ENCODE measurements around the gene NT5E. TPM values are rescaled to one million over a fixed set of nuclear protein-coding genes. Genes with fewer than 3 reads are reported as not detected.
"Not testable (repeated sequence)": the region's sequence is repeated elsewhere in the genome, so short reads cannot be mapped to it uniquely, and the experiment has no call there.

NT5E gene
- total RNA-seq, 2 donors from 2014 or later, result 0.93 to 0.97 TPM

DNA sequence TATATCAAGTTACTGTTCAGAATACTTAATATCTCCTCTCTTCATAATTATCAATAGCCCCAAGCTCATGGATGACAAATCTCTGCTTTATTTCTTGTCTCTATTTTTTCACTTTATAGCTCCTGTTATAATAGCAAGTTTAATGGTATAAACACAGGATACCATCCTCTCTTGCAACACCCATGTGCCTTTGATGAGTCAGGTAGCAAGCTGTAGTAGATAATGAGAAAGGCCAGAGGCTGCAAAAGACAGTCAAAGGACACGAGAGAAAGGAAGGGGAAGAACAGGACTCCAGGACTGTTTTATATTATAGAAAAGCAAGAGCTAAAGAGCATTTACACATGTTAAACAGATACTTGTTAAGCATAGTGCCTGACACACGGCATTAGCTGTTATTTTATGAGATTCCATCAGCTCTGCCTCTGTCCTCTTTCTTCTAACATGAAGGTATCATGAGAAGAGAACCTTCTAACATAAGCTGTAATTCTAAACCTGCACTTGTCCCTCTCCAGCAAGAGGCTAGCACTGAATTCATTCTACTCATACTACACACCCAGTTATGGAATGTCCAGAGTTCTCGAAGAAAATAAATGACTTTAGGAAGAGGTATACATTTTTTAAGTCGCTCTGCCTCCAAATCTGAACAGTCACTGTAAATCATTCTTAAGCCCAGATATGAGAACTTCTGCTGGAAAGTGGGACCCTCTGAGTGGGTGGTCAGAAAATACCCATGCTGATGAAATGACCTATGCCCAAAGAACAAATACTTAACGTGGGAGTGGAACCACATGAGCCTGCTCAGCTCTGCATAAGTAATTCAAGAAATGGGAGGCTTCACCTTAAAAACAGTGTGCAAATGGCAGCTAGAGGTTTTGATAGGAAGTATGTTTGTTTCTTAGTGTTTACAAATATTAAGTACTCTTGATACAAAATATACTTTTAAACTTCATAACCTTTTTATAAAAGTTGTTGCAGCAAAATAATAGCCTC is 45.0 kb downstream of the NT5E start:
- H3K27ac Mint-ChIP-seq, result no peak overlapping the region

DNA sequence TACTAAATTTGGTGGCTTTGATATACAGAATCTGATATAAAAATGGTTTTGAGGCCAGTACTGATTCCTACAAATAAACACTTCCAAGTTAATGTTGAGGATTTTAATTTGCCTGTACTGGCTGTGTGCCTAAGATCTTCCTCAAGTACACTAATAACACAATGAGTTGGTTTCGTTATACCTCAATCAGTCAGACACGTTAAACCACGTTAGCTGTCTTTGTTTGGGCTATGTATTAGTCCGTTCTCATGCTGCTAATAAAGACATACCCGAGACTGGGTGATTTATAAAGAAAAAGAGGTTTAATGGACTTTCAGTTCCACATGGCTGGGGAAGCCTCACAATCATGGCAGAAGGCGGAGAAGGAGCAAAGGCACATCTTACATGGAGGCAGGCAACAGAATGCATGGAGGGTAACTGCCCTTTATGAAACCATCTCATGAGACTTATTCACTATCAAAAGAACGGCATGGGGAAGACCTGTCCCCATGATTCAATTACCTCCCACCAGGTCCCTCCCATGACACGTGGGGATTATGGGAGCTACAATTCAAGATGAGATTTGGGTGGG is 46.2 kb downstream of the NT5E start:
- DNase-seq (ENCODE audit: low spot score in 2 of 2) (no peak), ATAC-seq (peak in 1 of 2 donors; percentile 67)
- Mint-ChIP-seq H3K9me3 (peaks cover 10 to 17% of the 10 kb centered on the region in 2 donors), H3K27ac (no peak overlapping the region), H3K36me3 (peaks cover 10 to 24% of the 10 kb centered on the region in 2 donors)

More for the DNA sequence above, 45.0 kb downstream of the NT5E start:
- H3K9me3 Mint-ChIP-seq, result peaks cover 10 to 17% of the 10 kb centered on the region in 2 donors
- ATAC-seq (no peak), DNase-seq (ENCODE audit: low spot score in 2 of 2) (no peak)
- H3K36me3 Mint-ChIP-seq, result peaks cover 10 to 24% of the 10 kb centered on the region in 2 donors

DNA sequence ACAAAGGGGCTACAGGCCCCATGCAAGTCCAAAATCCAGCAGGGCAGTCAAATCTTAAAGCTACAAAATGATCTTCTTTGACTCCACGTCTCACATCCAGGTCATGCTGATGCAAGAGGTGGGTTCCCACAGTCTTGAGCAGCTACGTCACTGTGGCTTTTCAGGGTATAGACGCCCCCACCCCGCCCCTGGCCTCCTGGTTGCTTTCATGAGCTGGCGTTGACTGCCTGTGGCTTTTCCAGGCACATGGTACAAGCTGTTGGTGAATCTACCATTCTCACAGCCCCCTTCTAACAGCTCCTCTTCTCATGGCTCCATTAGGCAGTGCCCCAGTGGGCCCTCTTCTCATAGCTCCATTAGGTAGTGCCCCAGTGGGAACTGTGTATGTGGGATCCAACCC is 47.0 kb downstream of the NT5E start:
- H3K27ac Mint-ChIP-seq, result no peak overlapping the region
- DNase-seq (ENCODE audit: low spot score in 2 of 2), result no peak
- no peak for ATAC-seq

DNA sequence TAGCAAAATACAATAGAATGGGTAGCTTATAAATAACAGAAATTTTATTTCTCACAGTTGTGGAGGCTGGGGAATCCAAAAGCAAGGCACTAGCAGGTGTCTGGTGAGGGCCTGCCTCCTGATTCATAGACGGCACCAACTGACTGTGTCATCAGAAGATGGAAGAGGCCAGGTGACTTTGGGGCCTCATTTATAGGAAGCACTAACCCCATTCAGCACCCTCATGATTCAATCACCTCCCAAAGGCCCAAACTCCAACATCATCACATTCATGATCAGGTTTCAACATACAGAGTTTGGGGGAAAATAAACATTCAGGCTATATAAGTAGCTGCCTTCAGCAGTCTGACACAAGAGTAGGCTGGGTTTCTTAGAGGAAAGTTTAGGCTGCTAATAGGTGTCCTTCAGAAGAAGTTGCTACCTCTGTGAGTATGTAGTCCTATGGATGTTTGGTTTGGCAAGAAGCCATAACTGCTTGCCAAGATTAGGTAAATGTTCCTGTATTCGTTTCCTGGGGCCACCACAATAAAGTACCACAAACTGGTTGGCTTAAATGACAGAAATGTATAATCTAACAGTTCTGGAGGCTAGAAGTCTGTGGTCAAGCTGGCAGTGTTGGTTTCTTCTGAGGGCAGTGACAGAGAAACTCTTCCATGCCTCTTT is 48.8 kb downstream of the NT5E start:
- H3K27ac Mint-ChIP-seq, result no peak overlapping the region
- peaks cover 10 to 24% of the 10 kb centered on the region in 2 donors for H3K36me3 Mint-ChIP-seq
- DNase-seq (ENCODE audit: low spot score in 2 of 2) (no peak), ATAC-seq (peak in 1 of 2 donors; percentile 37)
- H3K9me3 Mint-ChIP-seq, result peaks cover 10 to 17% of the 10 kb centered on the region in 2 donors

More for the DNA sequence above, 47.0 kb downstream of the NT5E start:
- Mint-ChIP-seq H3K36me3 (peaks cover 10 to 24% of the 10 kb centered on the region in 2 donors), H3K9me3 (peaks cover 10 to 17% of the 10 kb centered on the region in 2 donors)

DNA sequence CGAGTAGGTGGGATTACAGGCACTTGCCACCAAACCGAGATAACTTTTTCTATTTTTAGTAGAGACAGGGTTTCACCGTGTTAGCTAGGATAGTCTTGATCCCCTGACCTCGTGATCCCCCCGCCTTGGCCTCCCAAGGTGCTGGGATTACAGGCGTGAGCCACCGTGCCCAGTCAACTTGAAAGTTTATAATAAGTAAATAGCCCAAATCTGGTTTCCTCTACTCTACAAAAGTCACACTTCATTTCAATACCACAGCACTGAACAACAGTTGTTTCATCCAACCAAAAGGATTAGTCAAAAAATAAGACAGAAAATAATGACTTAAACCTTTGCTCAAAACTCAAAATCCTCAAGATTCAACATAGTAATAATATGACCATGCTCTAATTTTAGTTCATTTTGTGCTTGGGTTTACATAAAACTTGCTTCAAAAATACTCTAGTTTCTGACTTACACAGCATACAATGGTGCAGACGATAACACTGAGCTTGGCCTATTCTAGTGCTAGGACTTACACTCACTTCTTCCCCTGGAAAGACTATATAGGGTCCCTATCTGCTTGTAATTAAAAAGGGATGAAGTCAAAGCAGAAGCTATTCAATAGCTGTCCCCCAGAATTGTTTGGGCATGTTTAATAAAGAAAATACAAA is 56.7 kb downstream of the NT5E start:
- ATAC-seq, result peak; percentile 48 to 90
- Mint-ChIP-seq H3K36me3 (peaks cover 3 to 8% of the 10 kb centered on the region in 2 donors), H3K27ac (peak overlapping the region in 1 of 2 donors; percentile 72), H3K9me3 (no peaks in the 10 kb centered on the region)
- peak in 1 of 2 donors; percentile 27 for DNase-seq (ENCODE audit: low spot score in 2 of 2)

DNA sequence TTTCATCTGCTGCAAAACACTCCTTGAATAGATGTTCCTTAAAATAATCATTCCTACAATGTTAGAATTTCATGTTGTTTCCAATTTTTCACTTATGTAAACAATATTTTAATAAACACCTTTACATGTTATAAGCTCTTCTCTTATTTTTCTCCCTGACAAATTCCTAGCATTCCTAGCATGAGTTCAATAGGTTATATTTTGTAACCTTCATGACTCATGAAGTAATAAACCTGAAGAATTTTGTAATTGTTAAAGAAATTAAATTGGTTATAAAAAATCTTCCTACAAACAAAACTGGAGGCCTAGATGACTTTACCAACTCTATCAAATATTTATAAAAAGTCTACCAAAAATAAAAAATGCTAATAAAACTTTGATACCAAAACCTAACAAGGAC is 66.3 kb downstream of the NT5E start:
- H3K36me3 Mint-ChIP-seq, result peaks cover 21 to 22% of the 10 kb centered on the region in 2 donors
- H3K27ac Mint-ChIP-seq, result no peak overlapping the region
- ATAC-seq, result no peak

DNA sequence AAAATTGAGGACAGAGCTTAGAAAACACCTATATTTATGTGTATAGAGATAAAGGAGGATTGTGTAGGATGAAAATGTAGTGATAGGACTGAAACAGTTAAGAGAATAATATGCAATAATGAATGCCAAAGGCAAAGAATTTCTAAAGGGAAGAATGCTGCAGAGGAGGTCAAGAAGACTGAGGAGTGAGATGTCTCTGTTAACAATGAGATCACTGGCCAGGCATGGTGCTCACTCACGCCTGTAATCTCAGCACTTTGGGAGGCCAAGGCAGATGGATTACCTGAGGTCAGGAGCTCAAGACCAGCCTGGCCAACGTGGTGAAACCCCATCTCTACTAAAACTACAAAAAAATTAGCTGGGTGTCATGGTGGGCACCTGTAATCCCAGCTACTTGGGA is 74.4 kb downstream of the NT5E start:
- peak overlapping the region in 1 of 2 donors; percentile 3 for H3K27ac Mint-ChIP-seq
- H3K9me3 Mint-ChIP-seq; ATAC-seq; DNase-seq (ENCODE audit: low spot score in 2 of 2): not testable (repeated sequence)
- peaks cover 8 to 23% of the 10 kb centered on the region in 2 donors for H3K36me3 Mint-ChIP-seq

More for the DNA sequence above, 66.3 kb downstream of the NT5E start:
- no peaks in the 10 kb centered on the region for H3K9me3 Mint-ChIP-seq
- DNase-seq (ENCODE audit: low spot score in 2 of 2), result no peak

DNA sequence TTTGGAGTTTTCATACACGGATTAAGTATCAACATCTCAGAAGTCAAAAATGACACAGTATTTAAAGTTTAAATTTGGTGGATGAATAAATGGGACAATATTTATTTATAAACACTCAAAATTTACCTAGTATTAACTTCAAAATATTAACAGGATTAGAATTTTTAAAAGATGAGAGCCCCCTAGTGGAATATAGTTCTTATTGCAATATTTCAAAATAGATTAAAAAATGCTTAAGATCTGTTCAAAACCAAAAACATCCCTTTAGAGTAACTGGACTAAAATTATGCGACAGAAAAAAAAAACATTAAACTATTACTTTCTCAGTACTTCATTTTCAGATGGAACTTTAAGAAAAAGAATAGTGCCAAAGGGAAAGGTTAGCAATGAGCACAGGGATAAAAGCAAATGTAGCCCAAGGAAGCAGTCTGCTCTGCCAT is 87.2 kb downstream of the NT5E start:
- no peak for ATAC-seq
- DNase-seq (ENCODE audit: low spot score in 2 of 2), result no peak
- H3K27ac Mint-ChIP-seq, result no peak overlapping the region
- no peaks in the 10 kb centered on the region for H3K9me3 Mint-ChIP-seq
- H3K36me3 Mint-ChIP-seq, result no peaks in the 10 kb centered on the region

DNA sequence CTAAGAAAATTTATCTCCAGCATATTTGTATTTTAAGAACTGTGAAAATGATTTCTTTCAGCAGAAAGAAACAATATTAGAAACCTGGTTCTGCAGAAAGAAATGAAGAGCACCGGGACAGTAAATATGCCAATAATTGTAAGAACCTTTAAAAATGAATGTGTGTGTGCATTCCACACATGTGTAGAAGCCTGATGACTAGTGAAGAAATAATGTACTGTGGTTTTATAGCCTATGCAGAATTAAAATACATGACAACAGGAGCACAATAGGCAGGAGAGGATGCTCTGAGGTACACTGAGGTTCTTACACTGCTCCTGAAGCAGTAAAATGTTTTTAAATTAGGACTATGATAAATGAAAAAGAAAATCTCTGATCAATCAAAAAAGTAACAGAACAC is 94.9 kb downstream of the NT5E start:
- no peak for ATAC-seq

More for the DNA sequence above, 94.9 kb downstream of the NT5E start:
- no peak for DNase-seq (ENCODE audit: low spot score in 2 of 2)
- H3K36me3 Mint-ChIP-seq, result peaks cover 5 to 9% of the 10 kb centered on the region in 2 donors
- peak overlapping the region in 1 of 2 donors; percentile 5 for H3K27ac Mint-ChIP-seq
- H3K9me3 Mint-ChIP-seq, result no peaks in the 10 kb centered on the region

Other genes starting within 250 kb of the NT5E start
- gene SNX14, start 143.8 kb downstream of the NT5E start, total RNA-seq, result 10 to 100 TPM; 53.6 to 54.8 TPM
- 100 to 1,000 TPM in 1 of 2 donors, 10 to 100 TPM in 1; 78.3 to 147 TPM for gene SYNCRIP, start 192.8 kb downstream of the NT5E start, total RNA-seq